Body of pancreas (tissue), 4 donors: ENCODE results near the gene FBXW12. TPM values are rescaled to one million over a fixed set of nuclear protein-coding genes. Genes with fewer than 3 reads are reported as not detected.

ENCODE experiments used
- ATAC-seq: fragments of 150-250 bp; one replicate; pipeline ENCODE4 v1.9.1; 2016
- DNase-seq, 4 donors: peaks; one replicate each; pipeline ENCODE4 v3.0.0-alpha.2; 2019
- H3K27ac ChIP-seq, 4 donors: fragments of 200-600 bp; sonication (generic); 1 replicate in 3 of 4; 2 replicates in 1 of 4; pipeline versions ENCODE4 v1.5.1 to v1.6.1; 2016 to 2019; ENCODE audit warnings: mild to moderate bottlenecking in 1 of 4, mixed read lengths in 1 of 4, moderate library complexity in 1 of 4
- H3K27me3 ChIP-seq, 2 donors: fragments of 200-600 bp; sonication (generic); one replicate each; pipeline ENCODE4 v1.6.0; 2016; ENCODE audit warnings: mild to moderate bottlenecking in 1 of 2
- H3K36me3 ChIP-seq, 2 donors: fragments of 200-600 bp; sonication (generic); replicated peaks in 1 of 2; 2 replicates each; pipeline ENCODE4 v1.5.1; 2016; ENCODE audit warnings: low read depth in 2 of 2; ENCODE audit not compliant: insufficient read depth in 1 of 2
- H3K4me1 ChIP-seq: fragments of 200-600 bp; sonication (generic); one replicate; pipeline ENCODE4 v1.6.0; 2016
- H3K4me3 ChIP-seq, 2 donors: fragments of 200-600 bp; sonication (generic); 1 replicate in 1 of 2; 2 replicates in 1 of 2; pipeline ENCODE4 v1.5.1; 2016 to 2019
- H3K9me3 ChIP-seq, 3 donors: fragments of 200-600 bp; sonication (generic); 1 replicate in 2 of 3; 2 replicates in 1 of 3; pipeline ENCODE4 v1.5.1; 2016
- CTCF ChIP-seq, 7 experiments: fragments of 450-650 bp in 4 of 7; fragments of 200-600 bp in 3 of 7; sonication (generic) in 3 of 7; IDR thresholded peaks; one replicate each; pipeline ENCODE4 v1.5.1; 2016 to 2019; ENCODE audit warnings: antibody characterized with exemption in 7 of 7
- POLR2A ChIP-seq, 3 donors: fragments of 450-650 bp; IDR thresholded peaks; one replicate each; pipeline ENCODE4 v1.6.1; 2016; ENCODE audit warnings: antibody characterized with exemption in 3 of 3, mild to moderate bottlenecking in 2 of 3
- WGBS, 2 donors: methylation state at CpG; one replicate each; pipeline ENCODE4 v1.1.5; 2017; 5-methylcytosine and 5-hydroxymethylcytosine counted together
- intact Hi-C: fragments of 100-400 bp; cut with DNase I; formaldehyde crosslinking; loops from one replicate; pipeline ENCODE4 v1.15.1; 2023
- total RNA-seq, 2 donors: library from RNA; depleted of rRNA; stranded (reverse); fragments of >200 nt; gene quantifications; one replicate each; pipeline ENCODE4 v1.1.0, GENCODE V29; 2016

FBXW12 gene
- total RNA-seq, 2 donors from 2014 or later, result 3.4 to 23.7 TPM

- Histone ChIP-seq H3K4me1 (peaks cover 31% of the 10 kb centered on the region), H3K36me3 (peaks cover 4 to 13% of the 10 kb centered on the region in 2 donors), H3K9me3 (no peaks in the 10 kb centered on the region), H3K4me3 (no peak overlapping the region), H3K27me3 (no peaks in the 10 kb centered on the region), H3K27ac (no peak overlapping the region)
- intact Hi-C loops, result no loop called here
- TF ChIP-seq CTCF (IDR thresholded peaks at IDR 0.05) (no peak), POLR2A (IDR thresholded peaks at IDR 0.05) (no peak)
- WGBS, 2 donors, result 91 to 92% methylated on average over 13 to 14 of the region's 14 CpGs
- DNase-seq (no peak), ATAC-seq (no peak)
Observed at GRCh38 chr3:48420561-48420960, 48.5 kb downstream of the FBXW12 start.

GRCh38 chr3:48422272-48422671, 50.3 kb downstream of the FBXW12 start:
- H3K4me1 ChIP-seq, result peaks cover 48% of the 10 kb centered on the region
- H3K4me3 ChIP-seq, result no peak overlapping the region
- H3K27ac ChIP-seq, result peak overlapping the region in 1 of 4 donors; percentile 11
- no peaks in the 10 kb centered on the region for H3K9me3 ChIP-seq
- DNase-seq, result no peak
- no peaks in the 10 kb centered on the region for H3K27me3 ChIP-seq
- ATAC-seq, result no peak
- intact Hi-C loops, result no loop called here
- no peak for TF ChIP-seq CTCF (IDR thresholded peaks at IDR 0.05)
- TF ChIP-seq POLR2A (IDR thresholded peaks at IDR 0.05), result no peak
- WGBS, 2 donors, result 70% methylated on average over 3 of the region's 3 CpGs; no CpG with 5 or more reads in 1 of the 2 donors
- H3K36me3 ChIP-seq, result peaks cover 4 to 5% of the 10 kb centered on the region in 2 donors

GRCh38 chr3:48422681-48423080, 50.7 kb downstream of the FBXW12 start:
- intact Hi-C loops, result no loop called here
- WGBS, 2 donors, result 83 to 92% methylated on average over 4 to 8 of the region's 8 CpGs
- Histone ChIP-seq H3K36me3 (peaks cover 2 to 4% of the 10 kb centered on the region in 2 donors), H3K4me3 (no peak overlapping the region), H3K9me3 (no peaks in the 10 kb centered on the region), H3K27me3 (no peaks in the 10 kb centered on the region), H3K4me1 (peaks cover 53% of the 10 kb centered on the region), H3K27ac (peak overlapping the region in 1 of 4 donors; percentile 8)
- no peak for ATAC-seq
- no peak for DNase-seq
- TF ChIP-seq POLR2A (IDR thresholded peaks at IDR 0.05) (no peak), CTCF (IDR thresholded peaks at IDR 0.05) (no peak)

- Histone ChIP-seq H3K27me3 (no peaks in the 10 kb centered on the region), H3K36me3 (peaks cover 0 to 4% of the 10 kb centered on the region in 2 donors), H3K9me3 (no peaks in the 10 kb centered on the region), H3K4me3 (no peak overlapping the region), H3K4me1 (peaks cover 59% of the 10 kb centered on the region), H3K27ac (no peak overlapping the region)
- WGBS, 2 donors, result 80 to 93% methylated on average over 6 to 25 of the region's 25 CpGs
- TF ChIP-seq POLR2A (IDR thresholded peaks at IDR 0.05), result no peak
- ATAC-seq (no peak), DNase-seq (no peak)
- intact Hi-C loops, result no loop called here
Observed at GRCh38 chr3:48423241-48423882, 51.3 kb downstream of the FBXW12 start.

GRCh38 chr3:48423883-48424695, 52.1 kb downstream of the FBXW12 start:
- H3K36me3 ChIP-seq, result peaks cover 0 to 4% of the 10 kb centered on the region in 2 donors
- peaks cover 60% of the 10 kb centered on the region for H3K4me1 ChIP-seq
- H3K27me3 ChIP-seq, result no peaks in the 10 kb centered on the region
- intact Hi-C loops, result no loop called here
- ATAC-seq (no peak), DNase-seq (no peak)
- H3K4me3 ChIP-seq, result no peak overlapping the region
- TF ChIP-seq POLR2A (IDR thresholded peaks at IDR 0.05) (no peak), CTCF (IDR thresholded peaks at IDR 0.05) (no peak)
- no peaks in the 10 kb centered on the region for H3K9me3 ChIP-seq
- WGBS, 2 donors, result 84% methylated on average over 26 of the region's 27 CpGs; no CpG with 5 or more reads in 1 of the 2 donors
- H3K27ac ChIP-seq, result peak overlapping the region in 3 of 4 donors; percentile 93 to 96 (median 96)
